Fibroblast of villous mesenchyme (primary cell): Measurements from ENCODE around the gene CCAR1. TPM values are rescaled to one million over a fixed set of nuclear protein-coding genes. Genes with fewer than 3 reads are reported as not detected.
"Not testable (repeated sequence)": the region's sequence is repeated elsewhere in the genome, so short reads cannot be mapped to it uniquely, and the experiment has no call there.

Experiments used
- DNase-seq: peaks from one replicate; pipeline ENCODE4 v3.0.0-alpha.2; 2010; ENCODE audit warnings: low read depth
- H3K4me3 ChIP-seq: 2 replicates; pipeline ENCODE4 v1.5.1; 2011; ENCODE audit warnings: low read depth, mild to moderate bottlenecking, low read length
- total RNA-seq: library from RNA; depleted of rRNA; stranded (reverse); fragments of >200 nt; gene quantifications from 2 replicates; pipeline ENCODE4 v1.2.3, GENCODE V29; 2012
- TF ChIP-seq, protein P1 (sequence below): IDR thresholded peaks from 2 replicates; pipeline ENCODE4 v1.5.1; 2012; ENCODE audit warnings: low read depth, mild to moderate bottlenecking, low read length; ENCODE audit not compliant: insufficient read depth

CCAR1 gene, protein sequence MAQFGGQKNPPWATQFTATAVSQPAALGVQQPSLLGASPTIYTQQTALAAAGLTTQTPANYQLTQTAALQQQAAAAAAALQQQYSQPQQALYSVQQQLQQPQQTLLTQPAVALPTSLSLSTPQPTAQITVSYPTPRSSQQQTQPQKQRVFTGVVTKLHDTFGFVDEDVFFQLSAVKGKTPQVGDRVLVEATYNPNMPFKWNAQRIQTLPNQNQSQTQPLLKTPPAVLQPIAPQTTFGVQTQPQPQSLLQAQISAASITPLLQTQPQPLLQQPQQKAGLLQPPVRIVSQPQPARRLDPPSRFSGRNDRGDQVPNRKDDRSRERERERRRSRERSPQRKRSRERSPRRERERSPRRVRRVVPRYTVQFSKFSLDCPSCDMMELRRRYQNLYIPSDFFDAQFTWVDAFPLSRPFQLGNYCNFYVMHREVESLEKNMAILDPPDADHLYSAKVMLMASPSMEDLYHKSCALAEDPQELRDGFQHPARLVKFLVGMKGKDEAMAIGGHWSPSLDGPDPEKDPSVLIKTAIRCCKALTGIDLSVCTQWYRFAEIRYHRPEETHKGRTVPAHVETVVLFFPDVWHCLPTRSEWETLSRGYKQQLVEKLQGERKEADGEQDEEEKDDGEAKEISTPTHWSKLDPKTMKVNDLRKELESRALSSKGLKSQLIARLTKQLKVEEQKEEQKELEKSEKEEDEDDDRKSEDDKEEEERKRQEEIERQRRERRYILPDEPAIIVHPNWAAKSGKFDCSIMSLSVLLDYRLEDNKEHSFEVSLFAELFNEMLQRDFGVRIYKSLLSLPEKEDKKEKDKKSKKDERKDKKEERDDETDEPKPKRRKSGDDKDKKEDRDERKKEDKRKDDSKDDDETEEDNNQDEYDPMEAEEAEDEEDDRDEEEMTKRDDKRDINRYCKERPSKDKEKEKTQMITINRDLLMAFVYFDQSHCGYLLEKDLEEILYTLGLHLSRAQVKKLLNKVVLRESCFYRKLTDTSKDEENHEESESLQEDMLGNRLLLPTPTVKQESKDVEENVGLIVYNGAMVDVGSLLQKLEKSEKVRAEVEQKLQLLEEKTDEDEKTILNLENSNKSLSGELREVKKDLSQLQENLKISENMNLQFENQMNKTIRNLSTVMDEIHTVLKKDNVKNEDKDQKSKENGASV
- 38.0 and 47.1 TPM in 2 replicates for total RNA-seq

DNA sequence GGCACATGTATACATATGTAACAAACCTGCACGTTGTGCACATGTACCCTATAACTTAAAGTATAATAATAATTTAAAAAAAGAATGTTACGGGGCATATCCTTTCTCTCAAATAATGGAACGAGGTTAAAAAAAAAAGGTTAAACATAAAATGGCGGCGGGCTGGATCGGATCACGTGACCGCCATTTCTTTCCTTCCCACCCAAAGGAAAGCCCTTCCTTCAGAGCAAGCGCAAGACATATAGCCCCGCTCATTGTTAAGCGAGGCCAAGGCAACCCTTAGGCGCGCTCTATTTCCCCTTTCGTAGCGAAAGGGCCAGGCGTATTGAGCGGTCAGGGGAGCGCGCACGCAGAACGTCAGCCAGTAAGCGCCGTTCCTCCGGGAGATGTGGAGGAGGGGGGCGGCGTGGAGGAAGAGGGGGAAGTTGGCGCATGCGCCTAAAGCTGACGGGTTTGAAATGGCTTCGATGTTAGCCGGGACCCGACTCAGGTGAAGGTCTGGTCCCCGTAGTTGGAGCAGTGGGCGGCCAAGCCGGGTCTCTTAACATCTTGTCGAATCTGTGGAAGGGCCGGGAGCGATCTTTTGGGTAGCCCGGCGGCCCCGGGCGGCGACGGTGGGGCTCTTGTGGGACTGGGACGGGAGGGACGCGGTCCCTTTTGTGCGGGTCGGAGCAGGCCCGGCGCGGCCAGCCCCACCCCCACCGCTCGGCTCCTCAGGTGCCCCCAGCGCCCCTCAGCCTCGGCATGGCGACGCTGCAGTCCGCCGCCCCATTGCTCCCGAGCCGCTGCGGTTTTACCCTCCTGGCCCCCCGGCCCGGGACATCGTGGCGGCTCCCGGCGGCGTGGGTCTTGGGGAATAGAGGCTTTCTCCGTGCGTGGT is at the start of gene CCAR1:
TSS of gene CCAR1 (plus strand) at position 447 of the 880 bp plus-strand sequence. CDS start 1,266 bp downstream, outside the sequence.
- H3K4me3 ChIP-seq, result peak within 1 kb of the TSS; percentile 93
- TF ChIP-seq, protein P1, sequence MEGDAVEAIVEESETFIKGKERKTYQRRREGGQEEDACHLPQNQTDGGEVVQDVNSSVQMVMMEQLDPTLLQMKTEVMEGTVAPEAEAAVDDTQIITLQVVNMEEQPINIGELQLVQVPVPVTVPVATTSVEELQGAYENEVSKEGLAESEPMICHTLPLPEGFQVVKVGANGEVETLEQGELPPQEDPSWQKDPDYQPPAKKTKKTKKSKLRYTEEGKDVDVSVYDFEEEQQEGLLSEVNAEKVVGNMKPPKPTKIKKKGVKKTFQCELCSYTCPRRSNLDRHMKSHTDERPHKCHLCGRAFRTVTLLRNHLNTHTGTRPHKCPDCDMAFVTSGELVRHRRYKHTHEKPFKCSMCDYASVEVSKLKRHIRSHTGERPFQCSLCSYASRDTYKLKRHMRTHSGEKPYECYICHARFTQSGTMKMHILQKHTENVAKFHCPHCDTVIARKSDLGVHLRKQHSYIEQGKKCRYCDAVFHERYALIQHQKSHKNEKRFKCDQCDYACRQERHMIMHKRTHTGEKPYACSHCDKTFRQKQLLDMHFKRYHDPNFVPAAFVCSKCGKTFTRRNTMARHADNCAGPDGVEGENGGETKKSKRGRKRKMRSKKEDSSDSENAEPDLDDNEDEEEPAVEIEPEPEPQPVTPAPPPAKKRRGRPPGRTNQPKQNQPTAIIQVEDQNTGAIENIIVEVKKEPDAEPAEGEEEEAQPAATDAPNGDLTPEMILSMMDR, result no peak
- DNase-seq, result peak; percentile 99

DNA sequence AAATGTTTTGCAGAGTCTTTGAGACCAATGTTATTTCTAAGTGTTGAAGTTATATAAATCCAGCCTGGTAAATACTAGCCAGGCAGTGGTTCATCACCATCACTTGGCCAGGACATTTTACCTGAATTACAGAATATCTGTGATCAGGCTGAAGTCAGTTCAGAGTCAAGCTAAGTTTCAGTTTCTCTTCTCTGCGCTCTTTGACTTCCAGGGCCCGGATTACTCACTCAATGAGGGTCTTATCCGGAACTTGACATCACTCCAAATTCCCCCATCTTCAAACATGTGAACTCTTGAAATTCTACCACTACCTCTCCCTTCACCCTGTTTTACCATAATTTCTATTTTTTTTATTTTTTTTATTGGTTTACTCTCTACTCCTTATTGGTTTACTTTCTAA is 36.6 kb upstream of the CCAR1 start:
- TF ChIP-seq, protein P1, result no peak
- H3K4me3 ChIP-seq, result no peak overlapping the region

DNA sequence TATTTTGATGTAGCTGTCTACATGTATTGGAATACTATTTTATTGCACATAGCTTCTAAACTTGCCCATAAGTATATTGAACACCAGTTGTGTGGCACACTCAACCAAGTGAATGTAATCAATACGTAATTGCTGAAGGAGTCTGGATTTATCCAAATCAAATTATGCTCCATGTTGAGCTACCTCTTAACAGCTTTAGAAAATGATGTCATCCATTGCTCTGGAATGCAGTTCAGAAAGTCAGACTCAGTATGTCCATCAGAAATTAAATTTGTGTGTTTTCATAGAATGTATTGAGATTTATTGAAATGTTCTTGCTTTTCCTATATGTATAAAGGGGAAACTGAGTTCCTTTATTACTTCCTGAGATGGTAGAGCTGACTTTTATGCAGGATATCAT is 25.0 kb upstream of the CCAR1 start:
- DNase-seq, result no peak
- TF ChIP-seq, protein P1, result no peak
- H3K4me3 ChIP-seq, result no peak overlapping the region

More for the DNA sequence above, 36.6 kb upstream of the CCAR1 start:
- DNase-seq, result no peak

DNA sequence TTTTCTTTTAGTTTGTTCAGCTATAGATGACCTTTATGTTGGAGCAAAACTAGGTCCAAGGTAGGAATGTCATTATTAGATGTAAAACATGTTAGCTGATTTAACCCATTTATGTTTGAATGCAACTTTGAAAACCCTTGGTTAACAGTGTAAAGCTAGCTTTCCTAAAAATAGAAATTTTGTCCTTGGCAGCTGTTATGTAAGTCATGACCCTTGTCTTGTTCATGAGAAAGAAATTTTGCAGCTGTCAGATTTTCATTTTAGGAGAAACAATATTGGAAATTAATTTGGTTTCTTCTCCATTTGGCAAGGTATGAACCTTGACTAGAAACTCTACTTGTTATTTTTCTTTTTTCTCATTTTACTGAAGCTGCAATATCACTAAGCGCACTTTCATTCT is 23.9 kb upstream of the CCAR1 start:
- no peak for DNase-seq
- TF ChIP-seq, protein P1, result no peak
- no peak overlapping the region for H3K4me3 ChIP-seq

DNA sequence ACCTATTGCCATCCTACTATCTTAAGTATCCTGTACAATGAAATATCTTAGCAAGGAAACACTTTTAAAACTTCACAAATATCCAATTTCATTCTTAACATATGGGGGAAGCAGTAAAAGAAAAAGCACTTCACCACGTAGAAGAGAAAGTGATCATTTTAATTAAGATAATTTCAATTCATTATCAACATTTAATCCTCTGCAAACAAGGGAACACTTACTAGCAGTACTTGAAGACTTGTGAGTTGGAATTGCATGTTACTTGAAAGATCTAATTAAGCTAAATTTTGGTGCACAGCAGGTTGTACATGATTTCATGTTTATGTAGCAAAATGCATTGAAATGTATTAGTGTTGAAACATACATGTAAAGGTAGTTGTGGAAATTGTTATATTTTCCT is 20.8 kb upstream of the CCAR1 start:
- no peak overlapping the region for H3K4me3 ChIP-seq
- TF ChIP-seq, protein P1, result no peak
- DNase-seq, result no peak

DNA sequence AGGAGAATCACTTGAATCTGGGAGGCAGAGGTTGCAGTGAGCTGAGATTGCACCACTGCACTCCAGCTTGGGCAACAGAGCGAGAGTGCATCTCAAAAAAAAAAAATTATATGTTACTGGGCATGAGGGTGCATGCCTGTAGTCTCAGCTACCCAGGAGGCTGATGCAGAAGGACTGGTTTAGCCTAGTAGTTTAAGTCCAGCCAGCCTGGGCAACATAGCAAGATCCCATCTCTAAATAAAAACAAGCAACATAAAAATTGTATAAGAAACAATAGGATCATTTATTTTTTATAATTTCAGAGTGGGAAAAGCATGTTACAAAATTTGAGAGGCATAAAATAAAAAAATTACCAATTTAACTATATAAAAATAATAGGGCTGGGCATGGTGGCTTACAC is 15.5 kb upstream of the CCAR1 start:
- H3K4me3 ChIP-seq, result no peak overlapping the region
- DNase-seq, result no peak
- TF ChIP-seq, protein P1, result no peak

DNA sequence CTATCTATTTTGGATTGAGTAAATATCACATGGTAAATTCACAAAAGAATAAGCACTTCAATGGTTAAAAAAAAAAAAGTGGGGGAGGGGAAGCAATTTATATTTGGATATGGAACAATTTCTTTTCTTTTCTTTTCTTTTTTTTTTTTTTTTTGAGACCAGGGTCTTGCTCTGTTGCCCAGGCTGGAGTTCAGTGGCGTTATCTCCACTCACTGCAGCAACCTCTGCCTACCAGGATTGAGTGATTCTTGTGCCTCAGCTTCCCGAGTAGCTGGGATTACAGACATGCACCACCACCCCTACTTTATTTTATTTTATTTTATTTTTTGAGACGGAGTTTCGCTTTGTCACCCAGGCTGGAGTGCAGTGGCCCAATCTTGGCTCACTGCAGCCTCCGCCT is 12.1 kb upstream of the CCAR1 start:
- not testable (repeated sequence) for DNase-seq, H3K4me3 ChIP-seq

DNA sequence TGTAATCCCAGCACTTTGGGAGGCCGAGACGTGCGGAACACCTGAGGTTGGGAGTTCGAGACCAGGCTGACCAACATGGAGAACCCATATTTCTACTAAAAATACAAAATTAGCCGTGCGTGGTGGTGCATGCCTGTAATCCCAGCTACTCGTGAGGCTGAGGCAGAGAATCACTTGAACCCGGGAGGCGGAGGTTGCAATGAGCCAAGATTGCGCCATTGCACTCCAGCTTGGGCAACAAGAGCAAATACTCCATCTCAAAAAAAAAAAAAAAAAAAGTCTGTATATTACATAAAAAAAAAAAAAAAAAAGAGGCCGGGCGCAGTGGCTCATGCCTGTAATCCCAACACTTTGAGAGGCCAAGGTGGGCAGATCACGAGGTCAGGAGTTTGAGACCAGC is 8.0 kb upstream of the CCAR1 start:
- not testable (repeated sequence) for H3K4me3 ChIP-seq, DNase-seq
